HG03196 (cell line): Measurements from ENCODE around the gene MKRN2OS.
"Not testable (repeated sequence)": the region's sequence is repeated elsewhere in the genome, so short reads cannot be mapped to it uniquely, and the experiment has no call there.

Experiments
- ATAC-seq: cut with Tn5 transposase; IDR thresholded peaks from one replicate; pipeline ENCODE4 v1.9.1; 2021; ENCODE audit not compliant: unreplicated experiment

Gene MKRN2OS

GRCh38 chr3:12562451-12562850 is 17.2 kb upstream of the MKRN2OS start:
- ATAC-seq: no peak

GRCh38 chr3:12561397-12561796 is 16.1 kb upstream of the MKRN2OS start:
- ATAC-seq: no peak

- ATAC-seq: peak; percentile 34
Observed at GRCh38 chr3:12560505-12561190, 15.3 kb upstream of the MKRN2OS start.

GRCh38 chr3:12559520-12559919 is 14.2 kb upstream of the MKRN2OS start:
- no peak for ATAC-seq

GRCh38 chr3:12558706-12559105 is 13.4 kb upstream of the MKRN2OS start:
- ATAC-seq: no peak

GRCh38 chr3:12557473-12558100 is 12.3 kb upstream of the MKRN2OS start:
- no peak for ATAC-seq

- peak; percentile 82 for ATAC-seq
Observed at GRCh38 chr3:12556690-12557472, 11.6 kb upstream of the MKRN2OS start, which contains the start of gene MKRN2. MKRN2 (plus strand) TSS chr3:12557087; CDS start chr3:12557151, 64 bp downstream.

GRCh38 chr3:12556314-12556689 is 11.0 kb upstream of the MKRN2OS start:
- peak; percentile 0 for ATAC-seq

- no peak for ATAC-seq
Observed at GRCh38 chr3:12553921-12554391, 8.7 kb upstream of the MKRN2OS start.

- ATAC-seq: no peak
Observed at GRCh38 chr3:12549971-12550760, 4.9 kb upstream of the MKRN2OS start.

GRCh38 chr3:12544652-12545472 is 437 bp downstream of the MKRN2OS start:
- no peak for ATAC-seq

GRCh38 chr3:12543497-12543896 is 1.8 kb downstream of the MKRN2OS start:
- not testable (repeated sequence) for ATAC-seq

GRCh38 chr3:12541625-12542024 is 3.7 kb downstream of the MKRN2OS start:
- no peak for ATAC-seq

- no peak for ATAC-seq
Observed at GRCh38 chr3:12536423-12536822, 8.9 kb downstream of the MKRN2OS start.

GRCh38 chr3:12532182-12532581 is 13.1 kb downstream of the MKRN2OS start:
- no peak for ATAC-seq

- no peak for ATAC-seq
Observed at GRCh38 chr3:12527757-12528143, 17.5 kb downstream of the MKRN2OS start.

- ATAC-seq: no peak
Observed at GRCh38 chr3:12522721-12523120, 22.6 kb downstream of the MKRN2OS start.

GRCh38 chr3:12521010-12521409 is 24.3 kb downstream of the MKRN2OS start:
- no peak for ATAC-seq

GRCh38 chr3:12518261-12519028 is 26.9 kb downstream of the MKRN2OS start:
- ATAC-seq: no peak
